Smooth muscle cell (in vitro differentiated cells): Measurements from ENCODE around the gene MRTFA. TPM values are rescaled to one million over a fixed set of nuclear protein-coding genes. Genes with fewer than 3 reads are reported as not detected.

Experiments used
- DNase-seq: peaks from one replicate; lab custom pipeline; 2025; ENCODE audit not compliant: unreplicated experiment; lab: John Stamatoyannopoulos, UW
- H2AFZ ChIP-seq: fragments of 200-600 bp; sonication (generic); 2 replicates; pipeline ENCODE4 v1.6.0; 2016; ENCODE audit warnings: antibody characterized with exemption, low read depth, mild to moderate bottlenecking
- H3F3A ChIP-seq: fragments of 200-600 bp; sonication (generic); 2 replicates; pipeline ENCODE4 v1.6.0; 2017; ENCODE audit warnings: antibody characterized with exemption, low read depth
- H3K27ac ChIP-seq: fragments of 200-600 bp; sonication (generic); 2 replicates; pipeline ENCODE4 v1.5.1; 2016; ENCODE audit warnings: low read depth, mild to moderate bottlenecking
- H3K27me3 ChIP-seq: fragments of 200-600 bp; sonication (generic); 2 replicates; pipeline ENCODE4 v1.6.1; 2016; ENCODE audit warnings: low read depth, mild to moderate bottlenecking
- H3K36me3 ChIP-seq: fragments of 200-600 bp; sonication (generic); 2 replicates; pipeline ENCODE4 v1.5.1; 2016; ENCODE audit warnings: low read depth
- H3K4me1 ChIP-seq: fragments of 200-600 bp; sonication (generic); 2 replicates; pipeline ENCODE4 v1.5.1; 2016; ENCODE audit warnings: low read depth
- H3K4me2 ChIP-seq: fragments of 200-600 bp; sonication (generic); 2 replicates; pipeline ENCODE4 v1.6.0; 2016; ENCODE audit warnings: mild to moderate bottlenecking
- H3K4me3 ChIP-seq: fragments of 200-600 bp; sonication (generic); 2 replicates; pipeline ENCODE4 v1.5.1; 2016; ENCODE audit warnings: mild to moderate bottlenecking
- H3K79me2 ChIP-seq: fragments of 200-600 bp; sonication (generic); 2 replicates; pipeline ENCODE4 v1.6.0; 2016; ENCODE audit warnings: low read depth, mild to moderate bottlenecking
- H3K9ac ChIP-seq: fragments of 200-600 bp; sonication (generic); 2 replicates; pipeline ENCODE4 v1.6.0; 2016; ENCODE audit warnings: low read depth
- H3K9me3 ChIP-seq: fragments of 200-600 bp; sonication (generic); replicated peaks from 2 replicates; pipeline ENCODE4 v1.5.1; 2016; ENCODE audit warnings: low read depth
- H4K20me1 ChIP-seq: fragments of 200-600 bp; sonication (generic); 2 replicates; pipeline ENCODE4 v1.6.0; 2016; ENCODE audit warnings: low read depth
- WGBS: methylation state at CpG from one replicate; pipeline ENCODE4 v1.1.7; 2016; ENCODE audit warnings: low lambda C conversion rate; 5-methylcytosine and 5-hydroxymethylcytosine counted together
- polyA plus RNA-seq: library from polyadenylated mRNA; unstranded; fragments of >200 nt; fragmentation: Nextera tagmentation; extraction: Ambion mirVana; gene quantifications from 2 replicates; pipeline ENCODE4 v1.2.1, GENCODE V29; 2016
- total RNA-seq: library from RNA; depleted of rRNA; stranded (reverse); fragments of >200 nt; gene quantifications from 2 replicates; pipeline ENCODE4 v1.2.3, GENCODE V29; 2014
- TF ChIP-seq, protein P1 (sequence below): fragments of 200-600 bp; sonication (generic); IDR thresholded peaks from 2 replicates; pipeline ENCODE4 v1.5.1; 2017; ENCODE audit warnings: borderline replicate concordance, mild to moderate bottlenecking, antibody characterized with exemption; ENCODE audit not compliant: insufficient read depth, poor library complexity, severe bottlenecking

MRTFA gene
- total and polyA plus RNA-seq, 2 experiments from 2014 or later = 25.5 to 41.7 TPM

DNA sequence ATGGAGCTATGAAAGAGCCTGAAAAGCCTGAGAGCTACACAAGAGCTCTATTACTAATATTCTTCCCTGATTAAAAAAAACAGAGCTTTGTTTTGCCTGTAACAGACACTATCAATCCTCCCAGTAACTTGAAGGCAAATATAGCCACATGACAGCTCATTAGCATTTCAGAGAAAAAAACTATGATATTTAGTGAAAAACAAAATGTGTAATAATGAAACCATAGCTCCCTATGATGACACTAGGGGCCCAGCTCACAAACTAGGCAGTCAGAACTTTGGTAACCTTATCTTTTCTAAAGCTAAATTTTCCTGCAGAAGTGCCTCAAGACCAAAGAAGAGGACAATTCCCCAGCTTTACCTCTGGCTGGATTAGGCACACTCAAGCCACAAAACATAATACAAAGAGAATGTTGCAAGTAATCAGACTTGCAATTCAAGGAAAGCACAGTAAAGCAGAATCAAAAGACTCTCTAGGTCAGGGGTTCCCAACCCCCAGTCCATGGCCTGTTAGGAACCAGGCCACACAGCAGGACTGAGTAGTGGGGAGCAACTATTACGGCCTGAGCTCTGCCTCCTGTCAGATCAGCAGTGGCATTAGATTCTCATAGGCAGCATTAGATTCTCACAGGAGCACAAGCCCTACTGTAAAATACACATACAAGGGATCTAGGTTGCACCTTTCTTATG, 53.3 kb downstream of the MRTFA start:
- Histone ChIP-seq H4K20me1 (peaks cover 55% of the 10 kb centered on the region), H3K4me3 (no peak overlapping the region), H3F3A (no peaks in the 10 kb centered on the region), H3K79me2 (peaks cover 87% of the 10 kb centered on the region), H3K27ac (no peak overlapping the region), H3K4me2 (no peak overlapping the region), H2AFZ (no peak overlapping the region), H3K36me3 (no peaks in the 10 kb centered on the region), H3K9ac (no peak overlapping the region), H3K27me3 (no peaks in the 10 kb centered on the region), H3K4me1 (no peaks in the 10 kb centered on the region), H3K9me3 (no peaks in the 10 kb centered on the region)
- DNase-seq = no peak
- WGBS = 94% methylated on average over 1 of the region's 1 CpG
- TF ChIP-seq, protein P1, sequence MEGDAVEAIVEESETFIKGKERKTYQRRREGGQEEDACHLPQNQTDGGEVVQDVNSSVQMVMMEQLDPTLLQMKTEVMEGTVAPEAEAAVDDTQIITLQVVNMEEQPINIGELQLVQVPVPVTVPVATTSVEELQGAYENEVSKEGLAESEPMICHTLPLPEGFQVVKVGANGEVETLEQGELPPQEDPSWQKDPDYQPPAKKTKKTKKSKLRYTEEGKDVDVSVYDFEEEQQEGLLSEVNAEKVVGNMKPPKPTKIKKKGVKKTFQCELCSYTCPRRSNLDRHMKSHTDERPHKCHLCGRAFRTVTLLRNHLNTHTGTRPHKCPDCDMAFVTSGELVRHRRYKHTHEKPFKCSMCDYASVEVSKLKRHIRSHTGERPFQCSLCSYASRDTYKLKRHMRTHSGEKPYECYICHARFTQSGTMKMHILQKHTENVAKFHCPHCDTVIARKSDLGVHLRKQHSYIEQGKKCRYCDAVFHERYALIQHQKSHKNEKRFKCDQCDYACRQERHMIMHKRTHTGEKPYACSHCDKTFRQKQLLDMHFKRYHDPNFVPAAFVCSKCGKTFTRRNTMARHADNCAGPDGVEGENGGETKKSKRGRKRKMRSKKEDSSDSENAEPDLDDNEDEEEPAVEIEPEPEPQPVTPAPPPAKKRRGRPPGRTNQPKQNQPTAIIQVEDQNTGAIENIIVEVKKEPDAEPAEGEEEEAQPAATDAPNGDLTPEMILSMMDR = no peak

DNA sequence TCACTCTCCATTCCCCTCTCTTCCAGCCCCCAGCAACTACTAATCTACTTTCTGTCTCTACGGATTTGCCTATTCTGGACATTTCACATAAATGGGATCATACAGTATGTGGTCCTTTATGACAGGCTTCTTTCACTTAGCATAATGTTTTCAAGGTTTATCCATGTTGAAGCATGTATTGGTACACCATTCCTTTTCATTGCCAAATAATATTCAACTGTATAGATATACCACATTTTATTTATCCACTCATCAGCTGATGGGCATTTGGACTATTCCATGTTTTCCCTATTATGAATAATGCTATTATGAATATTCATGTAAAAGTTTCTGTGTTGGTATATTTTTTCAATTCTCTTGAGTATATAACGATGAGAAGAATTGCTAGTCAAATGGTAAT, 54.5 kb downstream of the MRTFA start:
- 95% methylated on average over 2 of the region's 2 CpGs for WGBS
- no peaks in the 10 kb centered on the region for H3K27me3 ChIP-seq
- no peaks in the 10 kb centered on the region for H3K4me1 ChIP-seq
- H3K36me3 ChIP-seq = no peaks in the 10 kb centered on the region
- H2AFZ ChIP-seq = no peak overlapping the region
- no peak overlapping the region for H3K27ac ChIP-seq
- no peaks in the 10 kb centered on the region for H3K9me3 ChIP-seq
- DNase-seq = no peak
- peaks cover 49% of the 10 kb centered on the region for H4K20me1 ChIP-seq
- H3F3A ChIP-seq = no peaks in the 10 kb centered on the region
- no peak overlapping the region for H3K9ac ChIP-seq
- H3K4me2 ChIP-seq = no peak overlapping the region
- no peak overlapping the region for H3K4me3 ChIP-seq
- peaks cover 91% of the 10 kb centered on the region for H3K79me2 ChIP-seq
- TF ChIP-seq, protein P1 = no peak

DNA sequence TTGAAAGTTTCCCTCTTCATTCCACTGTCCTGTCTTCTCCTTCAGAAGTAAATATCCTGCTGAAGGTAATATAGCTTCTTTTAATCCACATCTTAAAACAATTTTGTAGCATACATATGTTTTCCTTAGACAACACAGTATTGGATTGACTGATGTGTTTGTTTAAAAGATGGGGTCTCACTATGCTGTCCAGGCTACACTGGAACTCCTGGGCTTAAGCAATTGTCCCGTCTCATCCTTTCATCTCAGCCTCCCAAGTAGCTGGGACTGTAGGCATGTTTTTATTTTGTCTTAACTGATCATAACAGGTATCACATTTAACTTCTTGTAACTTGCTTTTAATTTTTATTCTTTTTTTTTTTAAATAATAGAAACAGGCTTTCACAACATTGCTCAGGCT, 55.9 kb downstream of the MRTFA start:
- Histone ChIP-seq H3F3A (no peaks in the 10 kb centered on the region), H2AFZ (no peak overlapping the region), H4K20me1 (peaks cover 50% of the 10 kb centered on the region), H3K79me2 (peaks cover 95% of the 10 kb centered on the region), H3K4me2 (no peak overlapping the region), H3K4me3 (no peak overlapping the region), H3K27ac (no peak overlapping the region), H3K27me3 (no peaks in the 10 kb centered on the region), H3K36me3 (no peaks in the 10 kb centered on the region), H3K9me3 (no peaks in the 10 kb centered on the region), H3K4me1 (no peaks in the 10 kb centered on the region), H3K9ac (no peak overlapping the region)
- no peak for DNase-seq
- TF ChIP-seq, protein P1 = no peak
- WGBS = 91% methylated on average over 1 of the region's 1 CpG

DNA sequence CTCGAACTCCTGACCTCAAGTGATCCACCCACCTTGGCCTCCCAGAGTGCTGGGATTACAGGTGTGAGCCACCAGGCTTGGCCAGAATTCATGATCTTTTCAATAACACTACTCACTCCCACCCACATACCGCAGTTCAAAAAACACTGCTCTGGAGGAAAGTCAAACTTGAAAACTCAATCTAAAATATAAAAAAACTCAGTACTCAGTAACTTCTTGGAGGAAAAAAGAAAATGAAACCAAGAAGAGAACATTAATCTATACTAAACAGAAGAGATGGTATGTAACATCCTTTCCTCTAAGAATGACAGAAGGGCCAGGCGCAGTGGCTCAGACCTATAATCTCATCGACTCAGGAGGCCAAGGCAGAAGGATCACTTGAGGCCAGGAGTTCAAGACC, 58.3 kb downstream of the MRTFA start:
- no peaks in the 10 kb centered on the region for H3K9me3 ChIP-seq
- no peak for DNase-seq
- no peak overlapping the region for H2AFZ ChIP-seq
- H3K4me3 ChIP-seq = no peak overlapping the region
- no peaks in the 10 kb centered on the region for H3K27me3 ChIP-seq
- H3K36me3 ChIP-seq = no peaks in the 10 kb centered on the region
- no peaks in the 10 kb centered on the region for H3F3A ChIP-seq
- WGBS = 96% methylated on average over 4 of the region's 4 CpGs
- H3K4me1 ChIP-seq = no peaks in the 10 kb centered on the region
- H4K20me1 ChIP-seq = peaks cover 57% of the 10 kb centered on the region
- TF ChIP-seq, protein P1 = no peak
- H3K4me2 ChIP-seq = no peak overlapping the region
- peaks cover 94% of the 10 kb centered on the region for H3K79me2 ChIP-seq
- H3K27ac ChIP-seq = no peak overlapping the region
- no peak overlapping the region for H3K9ac ChIP-seq
